Keratinocyte (primary cell): ENCODE data around the gene KLF16. TPM values are rescaled to one million over a fixed set of nuclear protein-coding genes. Genes with fewer than 3 reads are reported as not detected.

ENCODE experiments used
- DNase-seq: peaks from one replicate; pipeline ENCODE4 v3.0.0-alpha.2; 2011; ENCODE audit warnings: low read depth, missing footprints, low spot score
- FAIRE-seq: peaks from 2 replicates; lab custom pipeline; 2011; peaks lifted over from hg19 to GRCh38; lab: Jason Lieb, UNC
- H2AFZ ChIP-seq: 2 replicates; pipeline ENCODE4 v1.6.0; 2012; ENCODE audit warnings: low read length, control low read depth, inconsistent platforms; ENCODE audit not compliant: control insufficient read depth
- H3K27ac ChIP-seq: 2 replicates; pipeline ENCODE4 v1.5.1; 2011; ENCODE audit warnings: low read length; ENCODE audit not compliant: control insufficient read depth, insufficient read depth
- H3K27me3 ChIP-seq: 3 replicates; pipeline ENCODE4 v1.6.0; 2011; ENCODE audit warnings: low read length; ENCODE audit not compliant: control insufficient read depth, insufficient read depth; ENCODE audit errors: extremely low read depth
- H3K36me3 ChIP-seq, 2 experiments: 2 replicates in 1 of 2; 3 replicates in 1 of 2; pipeline ENCODE4 v1.5.1; 2011; ENCODE audit warnings: low read length in 2 of 2, mild to moderate bottlenecking in 1 of 2; ENCODE audit not compliant: control insufficient read depth in 2 of 2, insufficient read depth in 2 of 2; ENCODE audit errors: extremely low read depth in 1 of 2
- H3K4me1 ChIP-seq: 3 replicates; pipeline ENCODE4 v1.5.1; 2011; ENCODE audit warnings: low read length; ENCODE audit not compliant: control insufficient read depth, insufficient read depth; ENCODE audit errors: extremely low read depth
- H3K4me2 ChIP-seq: 3 replicates; pipeline ENCODE4 v1.6.0; 2011; ENCODE audit warnings: low read depth, low read length; ENCODE audit not compliant: control insufficient read depth, insufficient read depth; ENCODE audit errors: extremely low read depth
- H3K4me3 ChIP-seq, 3 experiments: fragments of 200-600 bp in 1 of 3; sonication (generic) in 1 of 3; 2 replicates in 2 of 3; 3 replicates in 1 of 3; pipeline ENCODE4 v1.5.1; 2011 to 2016; ENCODE audit warnings: low read length in 3 of 3, mild to moderate bottlenecking in 3 of 3, control low read depth in 2 of 3, inconsistent platforms in 1 of 3, low read depth in 1 of 3, mixed read lengths in 1 of 3, mixed run types in 1 of 3, moderate library complexity in 1 of 3; ENCODE audit not compliant: control insufficient read depth in 2 of 3, insufficient read depth in 2 of 3; ENCODE audit errors: extremely low read depth in 1 of 3
- H3K79me2 ChIP-seq: 2 replicates; pipeline ENCODE4 v1.6.0; 2012; ENCODE audit warnings: low read length; ENCODE audit not compliant: control insufficient read depth, insufficient read depth
- H3K9ac ChIP-seq: 3 replicates; pipeline ENCODE4 v1.6.0; 2011; ENCODE audit warnings: low read length; ENCODE audit not compliant: control insufficient read depth, insufficient read depth; ENCODE audit errors: extremely low read depth
- H3K9me1 ChIP-seq: 3 replicates; pipeline ENCODE4 v1.6.0; 2011; ENCODE audit warnings: low read length; ENCODE audit not compliant: control insufficient read depth, insufficient read depth; ENCODE audit errors: extremely low read depth
- H3K9me3 ChIP-seq: 2 replicates; pipeline ENCODE4 v1.5.1; 2012; ENCODE audit warnings: low read depth, low read length; ENCODE audit not compliant: control insufficient read depth
- H4K20me1 ChIP-seq: 3 replicates; pipeline ENCODE4 v1.6.0; 2011; ENCODE audit warnings: low read length; ENCODE audit not compliant: control insufficient read depth, insufficient read depth; ENCODE audit errors: extremely low read depth
- EZH2 ChIP-seq: IDR thresholded peaks from one replicate; pipeline ENCODE4 v1.6.1; 2012; ENCODE audit warnings: inconsistent platforms, mild to moderate bottlenecking, low read length, moderate library complexity
- dilution Hi-C: fragments of 300-500 bp; cut with MboI; formaldehyde crosslinking; loops from one replicate; pipeline ENCODE4 v1.7.0; 2020; ENCODE audit warnings: low sequenced_read_pairs; ENCODE audit not compliant: extremely low pct_ligation_motif_present
- polyA plus RNA-seq, 5 experiments: library from polyadenylated mRNA; depleted of rRNA in 3 of 5; stranded (reverse) in 3 of 5; stranded (forward) in 1 of 5; unstranded in 1 of 5; fragments of >200 nt; gene quantifications; 1 replicate in 1 of 5; 2 replicates in 3 of 5; 3 replicates in 1 of 5; pipeline versions ENCODE4 v1.2.1 to v1.2.3, GENCODE V29; 2011 to 2012; ENCODE audit warnings: missing spikeins in 2 of 5, low read depth in 1 of 5, low replicate concordance in 1 of 5
- TF ChIP-seq, protein P1 (sequence below), 3 experiments: IDR thresholded peaks in 1 of 3; conservative IDR thresholded peaks in 1 of 3; optimal IDR thresholded peaks in 1 of 3; 2 replicates in 2 of 3; 3 replicates in 1 of 3; pipeline versions ENCODE3 to v1.5.1; 2011; ENCODE audit warnings: low read length in 3 of 3, mild to moderate bottlenecking in 3 of 3, moderate library complexity in 2 of 3, control low read depth in 1 of 3, inconsistent platforms in 1 of 3; ENCODE audit not compliant: insufficient read depth in 2 of 3; ENCODE audit errors: extremely low read depth in 1 of 3

Gene KLF16
- polyA plus RNA-seq, 1 donor (not counting 4 experiments of a cell fraction or from before 2014, with no cell fraction given), result 4.9 TPM

DNA sequence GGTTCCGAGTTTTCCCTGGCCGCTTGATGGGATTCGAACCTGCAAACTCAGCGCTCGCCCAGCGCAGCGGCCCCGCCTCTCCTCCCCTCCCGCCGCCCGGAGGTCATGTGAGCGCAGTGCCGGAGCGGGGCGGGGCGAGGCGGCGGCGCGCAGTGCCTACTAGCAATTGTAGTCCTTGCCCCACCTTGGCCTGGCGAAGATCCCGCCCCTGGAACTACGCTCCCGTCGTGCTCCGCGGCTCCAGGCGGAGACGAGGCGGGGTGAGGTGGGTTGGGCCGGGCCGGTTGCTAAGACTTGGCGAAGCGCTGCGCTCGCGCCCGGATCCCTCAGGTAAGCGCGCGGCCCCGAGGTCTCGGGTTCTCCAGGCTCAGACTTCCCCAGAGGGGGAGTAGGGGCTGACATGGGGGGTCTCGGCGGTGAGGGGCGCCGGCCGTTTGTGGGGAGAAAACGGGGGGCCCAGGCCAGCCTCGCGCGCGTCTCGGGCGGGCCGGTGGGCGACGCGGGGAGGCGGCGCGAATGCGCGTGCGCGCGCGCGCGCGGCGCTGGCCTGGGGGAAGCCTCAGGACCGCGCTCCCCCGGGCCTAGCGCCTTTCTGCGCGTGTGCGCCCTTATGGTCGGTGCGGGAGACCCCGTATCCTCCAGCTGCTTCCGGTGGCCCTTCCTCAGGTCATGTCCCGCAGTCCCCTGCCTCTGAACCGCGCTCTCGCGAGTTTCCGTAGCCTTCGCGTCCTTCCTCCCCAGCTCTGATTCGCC is 41.9 kb upstream of the KLF16 start, which contains the start of the genes ADAT3 and SCAMP4:
Gene ADAT3, plus strand, starts transcription at position 290 of the 753 bp plus-strand sequence. CDS start 6,649 bp downstream, outside the sequence.
Gene SCAMP4, plus strand, starts transcription at position 290 of the 753 bp plus-strand sequence. CDS start 9,621 bp downstream, outside the sequence.
- no peaks in the 10 kb centered on the region for H3K27me3 ChIP-seq
- dilution Hi-C loops, result no loop called here
- FAIRE-seq (peak; percentile 84), DNase-seq (peak; percentile 95)
- H3K9me1 ChIP-seq, result no peaks in the 10 kb centered on the region
- H3K9ac ChIP-seq, result peak within 1 kb of the TSS; percentile 87
- TF ChIP-seq, protein P1, sequence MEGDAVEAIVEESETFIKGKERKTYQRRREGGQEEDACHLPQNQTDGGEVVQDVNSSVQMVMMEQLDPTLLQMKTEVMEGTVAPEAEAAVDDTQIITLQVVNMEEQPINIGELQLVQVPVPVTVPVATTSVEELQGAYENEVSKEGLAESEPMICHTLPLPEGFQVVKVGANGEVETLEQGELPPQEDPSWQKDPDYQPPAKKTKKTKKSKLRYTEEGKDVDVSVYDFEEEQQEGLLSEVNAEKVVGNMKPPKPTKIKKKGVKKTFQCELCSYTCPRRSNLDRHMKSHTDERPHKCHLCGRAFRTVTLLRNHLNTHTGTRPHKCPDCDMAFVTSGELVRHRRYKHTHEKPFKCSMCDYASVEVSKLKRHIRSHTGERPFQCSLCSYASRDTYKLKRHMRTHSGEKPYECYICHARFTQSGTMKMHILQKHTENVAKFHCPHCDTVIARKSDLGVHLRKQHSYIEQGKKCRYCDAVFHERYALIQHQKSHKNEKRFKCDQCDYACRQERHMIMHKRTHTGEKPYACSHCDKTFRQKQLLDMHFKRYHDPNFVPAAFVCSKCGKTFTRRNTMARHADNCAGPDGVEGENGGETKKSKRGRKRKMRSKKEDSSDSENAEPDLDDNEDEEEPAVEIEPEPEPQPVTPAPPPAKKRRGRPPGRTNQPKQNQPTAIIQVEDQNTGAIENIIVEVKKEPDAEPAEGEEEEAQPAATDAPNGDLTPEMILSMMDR (optimal IDR thresholded peaks at IDR 0.05 in 1 of 3, IDR thresholded peaks at IDR 0.05 in 1 of 3, conservative IDR thresholded peaks at IDR 0.05 in 1 of 3; ENCODE audit: extremely low read depth in 1 of 3, insufficient read depth in 2 of 3, low read length in 3 of 3), result no peak
- TF ChIP-seq EZH2, result no peak
- H3K4me3 ChIP-seq, result peak within 1 kb of the TSS; percentile 62 to 87 (median 82)
- H2AFZ ChIP-seq, result peak within 1 kb of the TSS; percentile 88
- peak within 1 kb of the TSS; percentile 93 for H3K4me2 ChIP-seq
- peaks cover 37% of the 10 kb centered on the region for H3K4me1 ChIP-seq
- peaks cover 0 to 3% of the 10 kb centered on the region in 2 experiments for H3K36me3 ChIP-seq
- peaks cover 39% of the 10 kb centered on the region for H3K79me2 ChIP-seq
- no peaks in the 10 kb centered on the region for H3K9me3 ChIP-seq
- H4K20me1 ChIP-seq, result peaks cover 5% of the 10 kb centered on the region
- H3K27ac ChIP-seq, result peak within 1 kb of the TSS; percentile 88

DNA sequence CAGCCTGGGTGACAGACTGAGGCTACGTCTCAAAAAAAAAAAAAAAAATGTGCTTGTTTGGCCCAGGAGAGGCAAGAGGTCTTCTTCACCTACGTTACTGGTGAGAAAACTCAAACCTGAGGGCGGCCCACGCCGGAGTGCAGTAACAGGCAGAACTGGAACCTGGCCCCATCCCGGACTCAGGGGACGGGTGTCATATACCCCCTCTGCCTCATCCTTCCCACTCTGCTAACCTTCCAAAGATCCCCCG is 41.4 kb upstream of the KLF16 start:
- no peaks in the 10 kb centered on the region for H3K9me3 ChIP-seq
- H3K36me3 ChIP-seq, result peaks cover 0 to 3% of the 10 kb centered on the region in 2 experiments
- dilution Hi-C loops, result no loop called here
- peaks cover 37% of the 10 kb centered on the region for H3K4me1 ChIP-seq
- H3K79me2 ChIP-seq, result peaks cover 34% of the 10 kb centered on the region
- H3K9ac ChIP-seq, result peak overlapping the region; percentile 87
- peak overlapping the region; percentile 88 for H2AFZ ChIP-seq
- H3K27ac ChIP-seq, result peak overlapping the region; percentile 88
- H3K4me2 ChIP-seq, result peak overlapping the region; percentile 91
- no peaks in the 10 kb centered on the region for H3K9me1 ChIP-seq
- DNase-seq (no peak), FAIRE-seq (no peak)
- peak overlapping the region; percentile 62 to 70 (median 68) for H3K4me3 ChIP-seq
- TF ChIP-seq, protein P1 (optimal IDR thresholded peaks at IDR 0.05 in 1 of 3, IDR thresholded peaks at IDR 0.05 in 1 of 3, conservative IDR thresholded peaks at IDR 0.05 in 1 of 3; ENCODE audit: extremely low read depth in 1 of 3, insufficient read depth in 2 of 3, low read length in 3 of 3), result no peak
- no peak for TF ChIP-seq EZH2
- peaks cover 5% of the 10 kb centered on the region for H4K20me1 ChIP-seq
- H3K27me3 ChIP-seq, result no peaks in the 10 kb centered on the region
